H1 (cell line): Measurements from ENCODE around the gene TMBIM1. TPM values are rescaled to one million over a fixed set of nuclear protein-coding genes. Genes with fewer than 3 reads are reported as not detected.

Experiments
- CTCF ChIA-PET: fragments of 300-600 bp; sonication (Branson Sonifier 250); formaldehyde crosslinking; loops from one replicate; lab custom pipeline; 2021; ENCODE audit not compliant: partially characterized antibody; lab: Charles Lee
- POLR2A ChIA-PET: fragments of 300-600 bp; sonication (Branson Sonifier 250); formaldehyde crosslinking; loops from one replicate; lab custom pipeline; 2021; ENCODE audit warnings: inconsistent platforms; ENCODE audit not compliant: partially characterized antibody; lab: Charles Lee
- DNase-seq, 2 experiments: peaks; one replicate each; pipeline versions ENCODE4 v3.0.0 to v3.0.0-alpha.2; 2010 to 2022; ENCODE audit warnings: low spot score in 2 of 2, low read depth in 1 of 2, mixed read lengths in 1 of 2
- FAIRE-seq: peaks from 2 replicates; lab custom pipeline; 2011; peaks lifted over from hg19 to GRCh38; lab: Jason Lieb, UNC
- H2AFZ ChIP-seq: 2 replicates; pipeline ENCODE4 v1.8.1; 2012; ENCODE audit warnings: low read length, inconsistent platforms
- H2AK5ac ChIP-seq: 2 replicates; pipeline ENCODE4 v1.6.1; 2013; ENCODE audit warnings: low read depth, low read length
- H2BK120ac ChIP-seq: replicated peaks from 2 replicates; pipeline ENCODE3; 2013; ENCODE audit warnings: low read depth, low read length, inconsistent platforms
- H2BK12ac ChIP-seq: 2 replicates; pipeline ENCODE4 v1.6.1; 2013; ENCODE audit warnings: low read depth, low read length
- H2BK15ac ChIP-seq: 2 replicates; pipeline ENCODE4 v1.6.1; 2013; ENCODE audit warnings: low read length
- H2BK20ac ChIP-seq: 2 replicates; pipeline ENCODE4 v1.6.1; 2013; ENCODE audit warnings: low read length
- H2BK5ac ChIP-seq: 2 replicates; pipeline ENCODE4 v1.6.1; 2013; ENCODE audit warnings: low read depth, low read length
- H3K14ac ChIP-seq: 2 replicates; pipeline ENCODE4 v1.6.1; 2013; ENCODE audit warnings: inconsistent platforms; ENCODE audit not compliant: insufficient read length
- H3K18ac ChIP-seq: 2 replicates; pipeline ENCODE4 v1.6.1; 2013; ENCODE audit warnings: low read length; ENCODE audit errors: extremely low read depth
- H3K23ac ChIP-seq: 2 replicates; pipeline ENCODE4 v1.6.1; 2013; ENCODE audit warnings: inconsistent platforms; ENCODE audit not compliant: insufficient read length
- H3K23me2 ChIP-seq: 2 replicates; pipeline ENCODE4 v1.6.1; 2013; ENCODE audit warnings: low read depth, low read length
- H3K27ac ChIP-seq: 2 replicates; pipeline ENCODE4 v1.6.1; 2011; ENCODE audit warnings: low read depth, low read length, inconsistent platforms
- H3K27me3 ChIP-seq, 4 experiments: replicated peaks in 1 of 4; 1 replicate in 1 of 4; 2 replicates in 3 of 4; pipeline versions ENCODE4 v1.6.1 to v1.8.1; 2011 to 2013; ENCODE audit warnings: low read length in 3 of 4, mild to moderate bottlenecking in 3 of 4, inconsistent platforms in 2 of 4, mixed read lengths in 2 of 4, moderate library complexity in 1 of 4; ENCODE audit not compliant: control insufficient read depth in 3 of 4, insufficient read depth in 3 of 4; ENCODE audit errors: extremely low read depth in 1 of 4
- H3K36me3 ChIP-seq, 4 experiments: 2 replicates each; pipeline versions ENCODE4 v1.6.1 to v1.8.1; 2011 to 2013; ENCODE audit warnings: mild to moderate bottlenecking in 4 of 4, low read length in 3 of 4, moderate library complexity in 2 of 4, control low read depth in 1 of 4, inconsistent platforms in 1 of 4; ENCODE audit not compliant: insufficient read depth in 4 of 4, control insufficient read depth in 2 of 4
- H3K4ac ChIP-seq: replicated peaks from 2 replicates; pipeline ENCODE3; 2013; ENCODE audit warnings: low read length, low read depth, mixed read lengths, inconsistent platforms; ENCODE audit not compliant: insufficient read length
- H3K4me1 ChIP-seq, 4 experiments: replicated peaks in 1 of 4; 1 replicate in 1 of 4; 2 replicates in 3 of 4; pipeline versions ENCODE4 v1.6.1 to v1.8.1; 2011 to 2013; ENCODE audit warnings: low read length in 3 of 4, inconsistent platforms in 2 of 4, mixed read lengths in 1 of 4; ENCODE audit not compliant: insufficient read depth in 4 of 4, control insufficient read depth in 3 of 4
- H3K4me2 ChIP-seq, 2 experiments: 2 replicates each; pipeline versions ENCODE4 v1.6.1 to v1.8.1; 2011 to 2013; ENCODE audit warnings: low read depth in 2 of 2, low read length in 2 of 2, control low read depth in 1 of 2, inconsistent platforms in 1 of 2, mild to moderate bottlenecking in 1 of 2; ENCODE audit not compliant: insufficient read depth in 1 of 2
- H3K4me3 ChIP-seq, 4 experiments: fragments of 200-600, 300-600 bp in 1 of 4; sonication (generic), shearing (Covaris generic), sonication (Bioruptor Twin) in 1 of 4; 2 replicates each; pipeline versions ENCODE4 v1.5.1 to v1.8.1; 2011 to 2016; ENCODE audit warnings: low read length in 4 of 4, low read depth in 3 of 4, control low read depth in 2 of 4, inconsistent platforms in 2 of 4, mild to moderate bottlenecking in 2 of 4, mixed read lengths in 1 of 4, moderate library complexity in 1 of 4; ENCODE audit not compliant: insufficient read depth in 2 of 4; ENCODE audit errors: extremely low read depth in 1 of 4
- H3K56ac ChIP-seq: replicated peaks from 2 replicates; pipeline ENCODE3; 2013; ENCODE audit warnings: low read depth, mild to moderate bottlenecking, mixed read lengths, low read length, inconsistent platforms; ENCODE audit not compliant: insufficient read length
- H3K79me1 ChIP-seq: 2 replicates; pipeline ENCODE4 v1.6.1; 2013; ENCODE audit warnings: low read depth, low read length, control low read depth
- H3K79me2 ChIP-seq, 2 experiments: 2 replicates each; pipeline versions ENCODE4 v1.6.1 to v1.8.1; 2012 to 2013; ENCODE audit warnings: low read length in 2 of 2, mild to moderate bottlenecking in 2 of 2, inconsistent platforms in 1 of 2; ENCODE audit not compliant: insufficient read depth in 2 of 2, control insufficient read depth in 1 of 2
- H3K9ac ChIP-seq, 4 experiments: replicated peaks in 1 of 4; 1 replicate in 1 of 4; 2 replicates in 3 of 4; pipeline versions ENCODE4 v1.6.1 to v1.8.1; 2011 to 2013; ENCODE audit warnings: low read depth in 3 of 4, low read length in 3 of 4, control low read depth in 2 of 4, mild to moderate bottlenecking in 2 of 4, moderate library complexity in 2 of 4, inconsistent platforms in 1 of 4; ENCODE audit errors: extremely low read depth in 1 of 4
- H3K9me3 ChIP-seq, 2 experiments: 2 replicates each; pipeline versions ENCODE4 v1.6.1 to v1.8.1; 2012 to 2013; ENCODE audit warnings: mild to moderate bottlenecking in 2 of 2, moderate library complexity in 2 of 2, control low read depth in 1 of 2, inconsistent platforms in 1 of 2, low read depth in 1 of 2, low read length in 1 of 2, mixed read lengths in 1 of 2; ENCODE audit not compliant: insufficient read depth in 2 of 2
- H4K20me1 ChIP-seq, 2 experiments: replicated peaks in 1 of 2; 2 replicates each; pipeline versions ENCODE3 to v1.8.1; 2011 to 2013; ENCODE audit warnings: inconsistent platforms in 2 of 2, low read length in 2 of 2, mild to moderate bottlenecking in 1 of 2; ENCODE audit not compliant: insufficient read depth in 2 of 2, control insufficient read depth in 1 of 2
- H4K5ac ChIP-seq: 2 replicates; pipeline ENCODE4 v1.6.1; 2013; ENCODE audit warnings: low read length, low read depth, mixed read lengths, inconsistent platforms; ENCODE audit not compliant: insufficient read length
- H4K8ac ChIP-seq: 2 replicates; pipeline ENCODE4 v1.8.0; 2013; ENCODE audit warnings: mild to moderate bottlenecking, moderate library complexity, low read length, inconsistent platforms; ENCODE audit not compliant: insufficient read depth; ENCODE audit errors: extremely low read depth
- H4K91ac ChIP-seq: replicated peaks from 2 replicates; pipeline ENCODE3; 2013; ENCODE audit warnings: low read length, mixed read lengths, inconsistent platforms; ENCODE audit not compliant: insufficient read length
- CBX8 ChIP-seq: fragments of 300-800, 300-1000 bp; sonication (generic); IDR thresholded peaks from 2 replicates; pipeline ENCODE4 v1.7.1; 2016; ENCODE audit warnings: low read depth, low read length, borderline replicate concordance
- CTCF ChIP-seq, 3 experiments: IDR thresholded peaks; 1 replicate in 2 of 3; 2 replicates in 1 of 3; pipeline versions ENCODE4 v1.5.1 to v1.6.1; 2011; ENCODE audit warnings: low read length in 3 of 3, mild to moderate bottlenecking in 3 of 3, inconsistent platforms in 2 of 3, low read depth in 1 of 3, moderate library complexity in 1 of 3; ENCODE audit not compliant: insufficient read depth in 1 of 3; ENCODE audit errors: control extremely low read depth in 1 of 3
- EGR1 ChIP-seq: IDR thresholded peaks from 2 replicates; pipeline ENCODE4 v1.6.1; 2011; ENCODE audit warnings: low read depth, low read length, borderline replicate concordance
- EP300 ChIP-seq, 2 experiments: IDR thresholded peaks; 1 replicate in 1 of 2; 2 replicates in 1 of 2; pipeline ENCODE4 v1.6.1; 2011 to 2012; ENCODE audit warnings: low read depth in 2 of 2, low read length in 2 of 2, mild to moderate bottlenecking in 2 of 2, borderline replicate concordance in 1 of 2, inconsistent platforms in 1 of 2, moderate library complexity in 1 of 2
- GABPA ChIP-seq: IDR thresholded peaks from 2 replicates; pipeline ENCODE4 v1.6.1; 2011; ENCODE audit warnings: mild to moderate bottlenecking, low read length, moderate library complexity, borderline replicate concordance; ENCODE audit not compliant: insufficient read depth
- POLR2A ChIP-seq, 2 experiments: IDR thresholded peaks; 1 replicate in 1 of 2; 2 replicates in 1 of 2; pipeline ENCODE4 v1.6.1; 2011; ENCODE audit warnings: low read depth in 2 of 2, low read length in 2 of 2, mild to moderate bottlenecking in 2 of 2; ENCODE audit errors: control extremely low read depth in 1 of 2
- RXRA ChIP-seq: IDR thresholded peaks from 2 replicates; pipeline ENCODE4 v1.6.1; 2011; ENCODE audit warnings: low read depth, mild to moderate bottlenecking, low read length, moderate library complexity; ENCODE audit not compliant: insufficient read depth
- SAP30 ChIP-seq: fragments of 300-600 bp; sonication (generic); IDR thresholded peaks from 2 replicates; pipeline ENCODE4 v1.7.1; 2012; ENCODE audit warnings: low read length, moderate library complexity, mild to moderate bottlenecking, inconsistent platforms; ENCODE audit not compliant: insufficient read depth, insufficient replicate concordance
- SIX5 ChIP-seq: IDR thresholded peaks from 2 replicates; pipeline ENCODE4 v1.6.1; 2011; ENCODE audit warnings: mild to moderate bottlenecking, low read depth, low read length
- SP1 ChIP-seq: IDR thresholded peaks from 2 replicates; pipeline ENCODE4 v1.6.1; 2011; ENCODE audit warnings: low read depth, low read length
- SP2 ChIP-seq: IDR thresholded peaks from 2 replicates; pipeline ENCODE4 v1.6.1; 2012; ENCODE audit warnings: mild to moderate bottlenecking, low read length, inconsistent platforms
- SRF ChIP-seq: IDR thresholded peaks from 2 replicates; pipeline ENCODE4 v1.6.1; 2011; ENCODE audit warnings: mild to moderate bottlenecking, low read depth, low read length, moderate library complexity
- WGBS, 2 experiments: shearing (Covaris generic) in 1 of 2; methylation state at CpG; one replicate each; pipeline versions ENCODE4 v1.1.6 to v1.1.7; 2013 to 2015; ENCODE audit warnings: low lambda C conversion rate in 2 of 2, mixed read lengths in 2 of 2, inconsistent platforms in 1 of 2, low coverage in 1 of 2, missing lambda C conversion rate in 1 of 2; ENCODE audit not compliant: insufficient replicate concordance in 2 of 2, insufficient coverage in 1 of 2, insufficient read length in 1 of 2; ENCODE audit errors: extremely low coverage in 1 of 2, missing lambda C conversion rate in 1 of 2; 5-methylcytosine and 5-hydroxymethylcytosine counted together
- polyA plus RNA-seq, 7 experiments: library from polyadenylated mRNA; depleted of rRNA in 3 of 7; stranded (reverse) in 5 of 7; unstranded in 2 of 7; fragments of >200 nt in 5 of 7; fragments of 200-250 nt in 2 of 7; gene quantifications; 1 replicate in 5 of 7; 2 replicates in 1 of 7; 4 replicates in 1 of 7; pipeline versions ENCODE4 v1.2.1 to v1.2.3, GENCODE V29; 2011 to 2013; ENCODE audit warnings: missing spikeins in 2 of 7, mixed read lengths in 2 of 7
- total RNA-seq: library from RNA; stranded (reverse); fragmentation: NEBNext Ultra II Directional; extraction: Animal tissue kit (Norgen Biotek cat#: 25700); gene quantifications from 2 replicates; pipeline ENCODE4 v1.2.1, GENCODE V29; 2021

Gene TMBIM1
- total and polyA plus RNA-seq, 2 of the 8 experiments (the other 6 are each of a cell fraction or from before 2014, with no cell fraction given), result 22.1 to 36.8 TPM

GRCh38 chr2:218341381-218341780 is 49.1 kb upstream of the TMBIM1 start:
- no peak overlapping the region for H3K14ac ChIP-seq
- no peak overlapping the region for H3K4ac ChIP-seq
- no peak overlapping the region for H3K4me2 ChIP-seq
- TF ChIP-seq RXRA, result no peak
- TF ChIP-seq GABPA, result no peak
- TF ChIP-seq SP2, result no peak
- TF ChIP-seq SRF, result no peak
- TF ChIP-seq CTCF (IDR thresholded peaks at IDR 0.05; ENCODE audit: control extremely low read depth in 1 of 3, insufficient read depth in 1 of 3, low read depth in 1 of 3, low read length in 3 of 3), result no peak
- TF ChIP-seq POLR2A (IDR thresholded peaks at IDR 0.05; ENCODE audit: control extremely low read depth in 1 of 2, low read depth in 2 of 2, low read length in 2 of 2), result no peak
- TF ChIP-seq SP1, result no peak
- TF ChIP-seq SAP30, result no peak
- no peak for TF ChIP-seq EP300 (IDR thresholded peaks at IDR 0.05; ENCODE audit: borderline replicate concordance in 1 of 2, low read depth in 2 of 2, low read length in 2 of 2)
- no peak for TF ChIP-seq CBX8
- no peak for TF ChIP-seq EGR1
- TF ChIP-seq SIX5, result no peak

More at GRCh38 chr2:218341381-218341780, 49.1 kb upstream of the TMBIM1 start:
- H2BK20ac ChIP-seq, result no peak overlapping the region
- no peak overlapping the region for H2AK5ac ChIP-seq
- no peaks in the 10 kb centered on the region for H3K79me2 ChIP-seq
- H2BK15ac ChIP-seq, result no peak overlapping the region
- DNase-seq (no peak), FAIRE-seq (no peak)
- no peak overlapping the region for H3K27ac ChIP-seq
- H3K27me3 ChIP-seq, result no peaks in the 10 kb centered on the region
- H3K9ac ChIP-seq, result no peak overlapping the region
- H4K5ac ChIP-seq, result no peak overlapping the region
- H2BK5ac ChIP-seq, result no peak overlapping the region
- ChIA-PET CTCF (interaction anchor here (0.6 to 2.0 kb wide), 4 partner anchors 8 to 71 kb away, joined by 3 to 4 read pairs (median 4); partner anchors contain the start of gene AAMP), POLR2A (interaction anchor here (1.0 kb wide), 1 partner anchor 18 kb away, joined by 3 read pairs; no protein-coding TSS in a partner anchor)
- H3K23me2 ChIP-seq, result no peaks in the 10 kb centered on the region
- 97% methylated on average over 8 of the region's 8 CpGs; no CpG with 5 or more reads in 1 of the 2 experiments for WGBS, 2 experiments
- no peaks in the 10 kb centered on the region for H3K79me1 ChIP-seq
- H4K91ac ChIP-seq, result no peak overlapping the region
- no peak overlapping the region for H3K23ac ChIP-seq
- no peaks in the 10 kb centered on the region for H4K20me1 ChIP-seq
- no peak overlapping the region for H2BK12ac ChIP-seq
- H4K8ac ChIP-seq, result no peak overlapping the region
- no peak overlapping the region for H2AFZ ChIP-seq
- no peak overlapping the region for H3K18ac ChIP-seq
- no peak overlapping the region for H3K4me3 ChIP-seq
- H3K36me3 ChIP-seq, result no peaks in the 10 kb centered on the region; a peak in 1 of 8 replicates
- no peaks in the 10 kb centered on the region for H3K9me3 ChIP-seq
- H3K56ac ChIP-seq, result no peak overlapping the region
- H3K4me1 ChIP-seq, result peaks cover 0 to 4% (median 0%) of the 10 kb centered on the region in 4 experiments; a peak in 1 of 7 replicates
- no peak overlapping the region for H2BK120ac ChIP-seq
